K562 (cell line): ENCODE results near the gene CACNA1I. TPM values are rescaled to one million over a fixed set of nuclear protein-coding genes. Genes with fewer than 3 reads are reported as not detected.
A peak's percentile ranks its signal among the peaks of the same experiment; 100 is the strongest.

Source experiments
- ATAC-seq: fragments of 200-7000 bp; cut with Tn5 transposase; 3 replicates; pipeline ENCODE4 v1.9.1; 2020; ENCODE audit warnings: moderate library complexity
- BruUV-seq: library from RNA; stranded (reverse); fragments of 400-500 nt; replicated peaks from 2 replicates; lab custom pipeline; 2021; lab: Mats Ljungman, UMichigan
- CTCF ChIA-PET: fragments of 300-600 bp; formaldehyde crosslinking; extraction: SDS; loops from one replicate; lab custom pipeline; 2021; ENCODE audit warnings: low intra/inter-chr PET ratio; lab: Yijun Ruan, JAX
- POLR2A ChIA-PET: fragments of 300-600, 350-650 bp; sonication (Branson Sonifier 250); formaldehyde crosslinking; extraction: SDS; loops from one replicate; lab custom pipeline; 2021; ENCODE audit warnings: antibody characterized with exemption, inconsistent platforms; lab: Yijun Ruan, JAX
- DNase-seq, 4 experiments: peaks; one replicate each; pipeline versions ENCODE4 v3.0.0 to v3.0.0-alpha.2; 2011 to 2018; ENCODE audit warnings: low spot score in 3 of 4, mixed read lengths in 3 of 4; ENCODE audit errors: extremely low read depth in 1 of 4
- FAIRE-seq: peaks from 2 replicates; lab custom pipeline; 2011; peaks lifted over from hg19 to GRCh38; lab: Jason Lieb, UNC
- H2AFZ ChIP-seq: 2 replicates; pipeline ENCODE4 v1.6.0; 2011; ENCODE audit warnings: low read depth, low read length, control low read depth, inconsistent platforms
- H3K27ac ChIP-seq: fragments of 200-600 bp; 3 replicates; pipeline ENCODE4 v1.8.0; 2011; ENCODE audit warnings: low read depth, mild to moderate bottlenecking, control low read depth, inconsistent platforms, low read length, moderate library complexity, mixed read lengths; ENCODE audit errors: extremely low read depth
- H3K27me3 ChIP-seq, 2 experiments: fragments of 300-600 bp in 1 of 2; 2 replicates in 1 of 2; 3 replicates in 1 of 2; pipeline versions ENCODE4 v1.6.0 to v1.8.0; 2011; ENCODE audit warnings: inconsistent platforms in 2 of 2, low read length in 2 of 2, mild to moderate bottlenecking in 1 of 2, mixed read lengths in 1 of 2, moderate library complexity in 1 of 2; ENCODE audit not compliant: control insufficient read depth in 2 of 2, insufficient read depth in 2 of 2
- H3K36me3 ChIP-seq: fragments of 300-600 bp; 3 replicates; pipeline ENCODE4 v1.8.0; 2011; ENCODE audit warnings: mild to moderate bottlenecking, low read length, inconsistent platforms; ENCODE audit not compliant: control insufficient read depth, insufficient read depth
- H3K4me1 ChIP-seq, 2 experiments: fragments of 200-600 bp in 1 of 2; replicated peaks in 1 of 2; 2 replicates in 1 of 2; 3 replicates in 1 of 2; pipeline versions ENCODE4 v1.5.1 to v1.8.0; 2011; ENCODE audit warnings: inconsistent platforms in 2 of 2, low read length in 2 of 2, mild to moderate bottlenecking in 1 of 2, mixed read lengths in 1 of 2, moderate library complexity in 1 of 2; ENCODE audit not compliant: control insufficient read depth in 2 of 2, insufficient read depth in 2 of 2
- H3K4me2 ChIP-seq: 2 replicates; pipeline ENCODE4 v1.6.1; 2011; ENCODE audit warnings: low read length, control low read depth, inconsistent platforms, mixed read lengths; ENCODE audit not compliant: insufficient read depth
- H3K4me3 ChIP-seq: fragments of 200-600 bp; sonication (generic), shearing (Covaris generic); 2 replicates; pipeline ENCODE4 v1.5.1; 2016; ENCODE audit warnings: control low read depth, inconsistent platforms
- H3K79me2 ChIP-seq: fragments of 200-600 bp; 3 replicates; pipeline ENCODE4 v1.8.0; 2011; ENCODE audit warnings: low read length, inconsistent platforms; ENCODE audit not compliant: control insufficient read depth, insufficient read depth
- H3K9ac ChIP-seq, 2 experiments: 2 replicates each; pipeline versions ENCODE4 v1.6.0 to v1.6.1; 2011; ENCODE audit warnings: low read depth in 2 of 2, low read length in 2 of 2, control low read depth in 1 of 2, inconsistent platforms in 1 of 2, mild to moderate bottlenecking in 1 of 2, mixed read lengths in 1 of 2; ENCODE audit not compliant: insufficient read depth in 1 of 2
- H3K9me1 ChIP-seq: one replicate; pipeline ENCODE4 v1.6.0; 2011; ENCODE audit warnings: inconsistent platforms, mild to moderate bottlenecking, low read length, moderate library complexity; ENCODE audit not compliant: control insufficient read depth, insufficient read depth
- H3K9me3 ChIP-seq: replicated peaks from 2 replicates; pipeline ENCODE4 v1.5.1; 2011; ENCODE audit warnings: low read depth, low read length, inconsistent platforms; ENCODE audit not compliant: control insufficient read depth, insufficient read depth
- H4K20me1 ChIP-seq: replicated peaks from 2 replicates; pipeline ENCODE4 v1.6.1; 2011; ENCODE audit warnings: low read length, inconsistent platforms, mixed read lengths; ENCODE audit not compliant: control insufficient read depth, insufficient read depth
- GTF2E2 ChIP-seq: fragments of 200-800 bp; sonication (Bioruptor generic); IDR thresholded peaks from 2 replicates; pipeline ENCODE4 v1.6.1; 2016; ENCODE audit warnings: missing genetic modification characterization, missing compliant biosample characterization
- IRF2 ChIP-seq: sonication (generic); formaldehyde crosslinking; IDR thresholded peaks from 2 replicates; pipeline ENCODE4 v1.8.1; 2022; ENCODE audit warnings: mild to moderate bottlenecking, missing genetic modification reagents
- NCOA1 ChIP-seq: fragments of 450-650 bp; IDR thresholded peaks from 2 replicates; pipeline ENCODE4 v1.6.1; 2016; ENCODE audit warnings: low read depth
- PRPF4 ChIP-seq: fragments of 200-400 bp; formaldehyde crosslinking; IDR thresholded peaks from one replicate; pipeline ENCODE4 v1.6.1; 2017; ENCODE audit warnings: low read length, low read depth, mild to moderate bottlenecking; ENCODE audit not compliant: insufficient read depth, poor library complexity, severe bottlenecking
- WGBS: fragments of 100-300 bp; shearing (Covaris generic); methylation state at CpG from one replicate; pipeline ENCODE4 v1.1.6; 2016; ENCODE audit warnings: low coverage, mixed read lengths; ENCODE audit not compliant: insufficient coverage; ENCODE audit errors: missing lambda C conversion rate; 5-methylcytosine and 5-hydroxymethylcytosine counted together
- in situ Hi-C: fragments of 300-500 bp; cut with MboI; formaldehyde crosslinking; loops from 4 replicates; pipeline ENCODE4 v1.15.0; 2018; ENCODE audit warnings: inconsistent platforms, mixed read lengths
- intact Hi-C: fragments of 100-400 bp; cut with micrococcal nuclease; formaldehyde crosslinking; loops from 2 replicates; pipeline ENCODE4 v1.14.2; 2022
- polyA plus RNA-seq, 8 experiments: library from polyadenylated mRNA; depleted of rRNA in 4 of 8; stranded (reverse) in 5 of 8; unstranded in 3 of 8; fragments of >200 nt; fragmentation: Nextera tagmentation in 2 of 8; fragmentation: Illumina TruSeq in 1 of 8; extraction: Ambion mirVana in 2 of 8; extraction: Trizol in 1 of 8; gene quantifications; 2 replicates each; pipeline versions ENCODE4 v1.2.1 to v1.2.3, GENCODE V29; 2011 to 2014; ENCODE audit warnings: inconsistent platforms in 1 of 8, missing spikeins in 1 of 8
- total RNA-seq, 7 experiments: library from RNA; depleted of rRNA in 6 of 7; stranded (reverse); fragments of >200 nt in 6 of 7; fragmentation: Illumina TruSeq in 2 of 7; extraction: Trizol in 2 of 7; gene quantifications; 2 replicates each; pipeline versions ENCODE4 v1.2.1 to v1.2.3, GENCODE V29; 2011 to 2021; ENCODE audit warnings: low replicate concordance in 1 of 7
- TF ChIP-seq, protein P1 (sequence below): IDR thresholded peaks from 3 replicates; pipeline ENCODE4 v1.6.1; 2011; ENCODE audit warnings: borderline replicate concordance, mild to moderate bottlenecking; ENCODE audit not compliant: insufficient read length, insufficient read depth
- TF ChIP-seq, protein P2 (sequence below), 2 experiments: fragments of 450-650 bp; IDR thresholded peaks; 2 replicates each; pipeline ENCODE4 v1.6.1; 2018; ENCODE audit warnings: mild to moderate bottlenecking in 2 of 2, low read depth in 1 of 2; ENCODE audit not compliant: partially characterized antibody in 2 of 2

The CACNA1I gene
- total and polyA plus RNA-seq, 9 of the 15 experiments (the other 6 are each of a cell fraction or from before 2014, with no cell fraction given) = 0.01 to 0.79 (median 0.32) TPM; not detected in 1

GRCh38 chr22:39699631-39700360, 129.2 kb downstream of the CACNA1I start:
- Histone ChIP-seq H3K9me1 (no peaks in the 10 kb centered on the region), H3K9me3 (no peaks in the 10 kb centered on the region), H3K4me3 (no peak overlapping the region), H2AFZ (no peak overlapping the region), H3K27me3 (no peaks in the 10 kb centered on the region), H4K20me1 (no peaks in the 10 kb centered on the region), H3K79me2 (no peaks in the 10 kb centered on the region), H3K9ac (peak overlapping the region in 1 of 2 experiments; percentile 45; a peak in 1 of 4 replicates), H3K27ac (no peak overlapping the region), H3K36me3 (no peaks in the 10 kb centered on the region), H3K4me2 (no peak overlapping the region), H3K4me1 (peaks cover 2 to 29% of the 10 kb centered on the region in 2 experiments; a peak in 2 of 5 replicates)
- FAIRE-seq (no peak), ATAC-seq (no peak), DNase-seq (no peak)
- 59% methylated on average over 16 of the region's 19 CpGs for WGBS
- ChIA-PET POLR2A (interaction anchor here (0.6 kb wide), 1 partner anchor 817 kb away, joined by 3 read pairs; no protein-coding TSS in a partner anchor), CTCF (no interaction called here)
- TF ChIP-seq NCOA1 = no peak
- no peak for TF ChIP-seq IRF2 (CRISPR knock-in tag)
- no TSS peak for BruUV-seq
- intact Hi-C loops (no loop called here), in situ Hi-C loops (no loop called here)

DNA sequence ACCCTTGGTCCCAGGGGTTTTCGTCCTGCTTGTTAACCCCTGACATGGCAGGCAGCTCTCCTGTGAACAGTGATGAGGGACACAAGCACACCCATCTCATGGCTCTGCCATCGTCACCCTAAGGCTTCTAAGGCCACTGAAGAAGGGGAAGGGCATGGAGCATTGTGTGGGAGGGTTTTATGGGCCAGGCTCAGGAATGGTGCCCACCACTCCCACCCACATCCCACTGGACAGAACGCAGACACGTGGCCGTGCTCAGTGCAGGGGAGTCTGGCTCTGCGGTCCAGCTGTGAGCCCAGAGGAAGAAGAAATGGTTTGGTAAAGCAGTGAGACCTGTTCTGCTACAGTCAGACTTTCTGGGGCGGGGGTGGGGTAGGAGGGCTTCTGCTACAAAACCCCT, 130.0 kb downstream of the CACNA1I start:
- ATAC-seq = no peak
- CTCF ChIA-PET = no interaction called here
- Histone ChIP-seq H3K36me3 (no peaks in the 10 kb centered on the region), H3K9ac (peak overlapping the region in 1 of 2 experiments; percentile 45; a peak in 2 of 4 replicates), H3K4me2 (no peak overlapping the region), H3K9me3 (no peaks in the 10 kb centered on the region), H3K27me3 (no peaks in the 10 kb centered on the region), H3K9me1 (no peaks in the 10 kb centered on the region), H2AFZ (no peak overlapping the region), H4K20me1 (no peaks in the 10 kb centered on the region), H3K27ac (no peak overlapping the region), H3K79me2 (no peaks in the 10 kb centered on the region), H3K4me3 (no peak overlapping the region), H3K4me1 (peaks cover 2 to 28% of the 10 kb centered on the region in 2 experiments; a peak in 2 of 5 replicates)
- TF ChIP-seq, protein P1, sequence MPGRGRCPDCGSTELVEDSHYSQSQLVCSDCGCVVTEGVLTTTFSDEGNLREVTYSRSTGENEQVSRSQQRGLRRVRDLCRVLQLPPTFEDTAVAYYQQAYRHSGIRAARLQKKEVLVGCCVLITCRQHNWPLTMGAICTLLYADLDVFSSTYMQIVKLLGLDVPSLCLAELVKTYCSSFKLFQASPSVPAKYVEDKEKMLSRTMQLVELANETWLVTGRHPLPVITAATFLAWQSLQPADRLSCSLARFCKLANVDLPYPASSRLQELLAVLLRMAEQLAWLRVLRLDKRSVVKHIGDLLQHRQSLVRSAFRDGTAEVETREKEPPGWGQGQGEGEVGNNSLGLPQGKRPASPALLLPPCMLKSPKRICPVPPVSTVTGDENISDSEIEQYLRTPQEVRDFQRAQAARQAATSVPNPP = no peak
- TF ChIP-seq PRPF4 = no peak
- TF ChIP-seq GTF2E2 = no peak
- TF ChIP-seq, protein P2, sequence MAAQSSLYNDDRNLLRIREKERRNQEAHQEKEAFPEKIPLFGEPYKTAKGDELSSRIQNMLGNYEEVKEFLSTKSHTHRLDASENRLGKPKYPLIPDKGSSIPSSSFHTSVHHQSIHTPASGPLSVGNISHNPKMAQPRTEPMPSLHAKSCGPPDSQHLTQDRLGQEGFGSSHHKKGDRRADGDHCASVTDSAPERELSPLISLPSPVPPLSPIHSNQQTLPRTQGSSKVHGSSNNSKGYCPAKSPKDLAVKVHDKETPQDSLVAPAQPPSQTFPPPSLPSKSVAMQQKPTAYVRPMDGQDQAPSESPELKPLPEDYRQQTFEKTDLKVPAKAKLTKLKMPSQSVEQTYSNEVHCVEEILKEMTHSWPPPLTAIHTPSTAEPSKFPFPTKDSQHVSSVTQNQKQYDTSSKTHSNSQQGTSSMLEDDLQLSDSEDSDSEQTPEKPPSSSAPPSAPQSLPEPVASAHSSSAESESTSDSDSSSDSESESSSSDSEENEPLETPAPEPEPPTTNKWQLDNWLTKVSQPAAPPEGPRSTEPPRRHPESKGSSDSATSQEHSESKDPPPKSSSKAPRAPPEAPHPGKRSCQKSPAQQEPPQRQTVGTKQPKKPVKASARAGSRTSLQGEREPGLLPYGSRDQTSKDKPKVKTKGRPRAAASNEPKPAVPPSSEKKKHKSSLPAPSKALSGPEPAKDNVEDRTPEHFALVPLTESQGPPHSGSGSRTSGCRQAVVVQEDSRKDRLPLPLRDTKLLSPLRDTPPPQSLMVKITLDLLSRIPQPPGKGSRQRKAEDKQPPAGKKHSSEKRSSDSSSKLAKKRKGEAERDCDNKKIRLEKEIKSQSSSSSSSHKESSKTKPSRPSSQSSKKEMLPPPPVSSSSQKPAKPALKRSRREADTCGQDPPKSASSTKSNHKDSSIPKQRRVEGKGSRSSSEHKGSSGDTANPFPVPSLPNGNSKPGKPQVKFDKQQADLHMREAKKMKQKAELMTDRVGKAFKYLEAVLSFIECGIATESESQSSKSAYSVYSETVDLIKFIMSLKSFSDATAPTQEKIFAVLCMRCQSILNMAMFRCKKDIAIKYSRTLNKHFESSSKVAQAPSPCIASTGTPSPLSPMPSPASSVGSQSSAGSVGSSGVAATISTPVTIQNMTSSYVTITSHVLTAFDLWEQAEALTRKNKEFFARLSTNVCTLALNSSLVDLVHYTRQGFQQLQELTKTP (IDR thresholded peaks at IDR 0.05; ENCODE audit: low read depth in 1 of 2, partially characterized antibody in 2 of 2) = no peak
- no peak for FAIRE-seq
- WGBS = 83% methylated on average over 5 of the region's 7 CpGs
- in situ Hi-C loops (no loop called here), intact Hi-C loops (no loop called here)
- POLR2A ChIA-PET = interaction anchor here (0.6 kb wide), 1 partner anchor 9 kb away, joined by 4 read pairs; no protein-coding TSS in a partner anchor
- no peak for DNase-seq
- no TSS peak for BruUV-seq
